Measurements from ENCODE around the gene CFAP52.

CFAP52 gene

GRCh38 chr17:9644910-9645751, 68.7 kb downstream of the CFAP52 start, which contains the start of gene USP43 (continued):
- TF ChIP-seq ZNF558 (tag by site-specific recombination; IDR thresholded peaks at IDR 0.05) (no peak), ZNF18 (tag by site-specific recombination; IDR thresholded peaks at IDR 0.05) (no peak), ZNF248 (tag by site-specific recombination; IDR thresholded peaks at IDR 0.05) (no peak), ZNF121 (tag by site-specific recombination; IDR thresholded peaks at IDR 0.05) (no peak), ELK4 (IDR thresholded peaks at IDR 0.05; ENCODE audit: borderline replicate concordance, low read depth, low read length) (no peak), ZNF366 (tag by site-specific recombination; conservative IDR thresholded peaks at IDR 0.05) (no peak), ZNF398 (tag by site-specific recombination; IDR thresholded peaks at IDR 0.05) (no peak), ZNF791 (tag by site-specific recombination; IDR thresholded peaks at IDR 0.05) (no peak)

GRCh38 chr17:9645851-9646545, 69.6 kb downstream of the CFAP52 start:
- no peaks in the 10 kb centered on the region for H3K9me3 ChIP-seq (ENCODE audit: control insufficient read depth, insufficient read depth, low read depth, low read length)
- peaks cover 11% of the 10 kb centered on the region for H3K4me1 ChIP-seq (ENCODE audit: control insufficient read depth, insufficient read depth, low read length)
- peak overlapping the region; percentile 70 for H3K4me3 ChIP-seq (ENCODE audit: low read depth, low read length)
- POLR2A ChIA-PET, result interaction anchor here (0.5 to 2.0 kb wide), 2 partner anchors 69 to 71 kb away, joined by 3 to 14 read pairs; partner anchors contain the start of genes CFAP52 and STX8
- H3K27ac ChIP-seq (ENCODE audit: extremely low read depth, low read depth, low read length), result peak overlapping the region; percentile 85
- CTCF ChIA-PET, result interaction anchor here (0.7 to 2.3 kb wide), 5 partner anchors 29 to 99 kb away, joined by 3 to 17 read pairs (median 3); partner anchors contain the start of gene CFAP52
- no peaks in the 10 kb centered on the region; a peak in 1 of 3 replicates for H3K36me3 ChIP-seq (ENCODE audit: control insufficient read depth in 2 of 2, insufficient read depth in 1 of 2, low read length in 2 of 2)
- TF ChIP-seq ZBTB20 (tag by site-specific recombination; IDR thresholded peaks at IDR 0.05) (peak; percentile 81; the same call in 1 of the 2 replicates), ZNF677 (tag by site-specific recombination; IDR thresholded peaks at IDR 0.05) (no peak), ZNF37A (tag by site-specific recombination; IDR thresholded peaks at IDR 0.05) (no peak), ZNF558 (tag by site-specific recombination; IDR thresholded peaks at IDR 0.05) (no peak), ZNF223 (tag by site-specific recombination; IDR thresholded peaks at IDR 0.05) (no peak), KLF8 (tag by site-specific recombination; IDR thresholded peaks at IDR 0.05) (peak; percentile 61), ZBTB8A (tag by site-specific recombination; IDR thresholded peaks at IDR 0.05) (peak; percentile 70), ZNF335 (tag by site-specific recombination; conservative IDR thresholded peaks at IDR 0.05) (peak; percentile 77), ATF2 (tag by site-specific recombination; IDR thresholded peaks at IDR 0.05; ENCODE audit: low read depth) (no peak), ZNF23 (tag by site-specific recombination; IDR thresholded peaks at IDR 0.05; ENCODE audit: borderline replicate concordance) (no peak), IKZF3 (tag by site-specific recombination; IDR thresholded peaks at IDR 0.05) (0 out of 2 replicates have a peak, but pooled peaks have one; percentile 6), KLF17 (tag by site-specific recombination; IDR thresholded peaks at IDR 0.05) (no peak), SCRT2 (tag by site-specific recombination; IDR thresholded peaks at IDR 0.05) (peak; percentile 96), ZNF146 (tag by site-specific recombination; IDR thresholded peaks at IDR 0.05) (no peak), ZBTB26 (tag by site-specific recombination; optimal IDR thresholded peaks at IDR 0.05) (peak; percentile 78), ZNF221 (tag by site-specific recombination; IDR thresholded peaks at IDR 0.05; ENCODE audit: borderline replicate concordance) (no peak), ZNF449 (tag by site-specific recombination; IDR thresholded peaks at IDR 0.05) (no peak), ZXDB (tag by site-specific recombination; IDR thresholded peaks at IDR 0.05) (no peak)

Measured in HEK293 (cell line).